ENCODE measurements around the gene MRPL2.

DNA sequence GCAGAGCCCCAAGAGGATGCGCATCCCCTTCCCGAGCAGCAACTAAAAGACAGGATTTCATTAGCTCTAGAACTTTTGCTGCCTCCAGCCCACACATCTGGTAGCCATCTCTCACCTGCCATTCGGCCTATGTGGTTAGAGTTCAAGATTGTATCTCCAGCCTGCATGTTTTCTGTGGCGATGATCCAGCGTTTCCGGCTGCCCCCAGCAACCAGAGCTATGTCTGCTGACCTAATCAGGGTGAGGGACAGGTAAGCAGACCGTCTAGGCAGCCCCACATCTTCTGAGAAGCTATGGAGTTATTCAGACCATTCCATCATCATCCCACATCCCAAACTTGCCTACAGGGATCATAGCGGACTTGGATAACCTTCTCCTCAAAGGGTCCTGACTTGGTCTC, 3.3 kb downstream of the MRPL2 start:
- TF ChIP-seq GATA2 (IDR thresholded peaks at IDR 0.05; ENCODE audit: low read depth, low read length) = no peak
- TF ChIP-seq GATA3 (IDR thresholded peaks at IDR 0.05; ENCODE audit: low read depth, low read length) = no peak
